Non-pigmented ciliary epithelial cell (primary cell): ENCODE results near the gene FOXD4L1.
"Not testable (repeated sequence)": the region's sequence is repeated elsewhere in the genome, so short reads cannot be mapped to it uniquely, and the experiment has no call there.

Source experiments
- DNase-seq: peaks from one replicate; pipeline ENCODE4 v3.0.0-alpha.2; 2010; ENCODE audit warnings: low read depth

FOXD4L1 gene

DNA sequence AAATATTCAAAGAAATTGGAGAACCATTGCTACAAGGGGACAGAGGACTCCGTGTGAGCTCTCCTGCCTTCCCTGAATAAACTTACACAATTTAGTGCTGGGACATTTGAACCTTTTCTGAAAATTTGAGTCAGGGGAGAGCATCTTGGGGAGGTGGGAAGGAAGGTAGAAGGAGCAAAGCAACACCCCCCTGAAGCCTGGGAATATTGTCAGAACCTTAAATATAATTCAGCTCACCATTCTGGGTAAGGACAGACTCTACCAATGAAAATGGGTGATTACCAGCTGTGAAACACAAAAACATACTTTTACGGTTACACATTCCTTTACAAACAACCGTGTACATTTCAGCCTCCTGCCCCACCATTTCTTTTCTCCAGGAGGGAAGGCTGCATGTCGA is at the start of gene FOXD4L1:
FOXD4L1 (plus strand) TSS at position 301 of the 400 bp plus-strand sequence. CDS start 592 bp downstream, outside the sequence.
- DNase-seq: not testable (repeated sequence)

GRCh38 chr2:113465770-113466169 is 32.7 kb upstream of the FOXD4L1 start:
- DNase-seq: not testable (repeated sequence)

DNA sequence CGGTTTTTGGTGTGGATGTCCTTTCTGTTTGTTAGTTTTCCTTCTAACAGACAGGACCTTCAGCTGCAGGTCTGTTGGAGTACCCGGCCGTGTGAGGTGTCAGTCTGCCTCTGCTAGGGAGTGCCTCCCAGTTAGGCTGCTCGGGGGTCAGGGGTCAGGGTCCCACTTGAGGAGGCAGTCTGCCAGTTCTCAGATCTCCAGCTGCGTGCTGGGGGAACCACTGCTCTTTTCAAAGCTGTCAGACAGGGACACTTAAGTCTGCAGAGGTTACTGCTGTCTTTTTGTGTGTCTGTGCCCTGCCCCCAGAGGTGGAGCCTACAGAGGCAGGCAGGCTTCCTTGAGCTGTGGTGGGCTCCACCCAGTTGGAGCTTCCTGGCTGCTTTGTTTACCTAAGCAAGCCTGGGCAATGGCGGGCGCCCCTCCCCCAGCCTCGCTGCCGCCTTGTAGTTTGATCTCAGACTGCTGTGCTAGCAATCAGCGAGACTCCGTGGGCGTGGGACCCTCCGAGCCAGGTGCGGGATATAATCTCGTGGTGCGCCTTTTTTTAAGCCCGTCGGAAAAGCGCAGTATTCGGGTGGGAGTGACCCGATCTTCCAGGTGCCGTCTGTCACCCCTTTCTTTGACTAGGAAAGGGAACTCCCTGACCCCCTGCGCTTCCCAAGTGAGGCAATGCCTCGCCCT is 21.6 kb upstream of the FOXD4L1 start:
- not testable (repeated sequence) for DNase-seq

- DNase-seq: not testable (repeated sequence)
Measured at GRCh38 chr2:113496527-113496926, 1.9 kb upstream of the FOXD4L1 start.

- DNase-seq: not testable (repeated sequence)
Measured at GRCh38 chr2:113499019-113499885, 787 bp downstream of the FOXD4L1 start.

DNA sequence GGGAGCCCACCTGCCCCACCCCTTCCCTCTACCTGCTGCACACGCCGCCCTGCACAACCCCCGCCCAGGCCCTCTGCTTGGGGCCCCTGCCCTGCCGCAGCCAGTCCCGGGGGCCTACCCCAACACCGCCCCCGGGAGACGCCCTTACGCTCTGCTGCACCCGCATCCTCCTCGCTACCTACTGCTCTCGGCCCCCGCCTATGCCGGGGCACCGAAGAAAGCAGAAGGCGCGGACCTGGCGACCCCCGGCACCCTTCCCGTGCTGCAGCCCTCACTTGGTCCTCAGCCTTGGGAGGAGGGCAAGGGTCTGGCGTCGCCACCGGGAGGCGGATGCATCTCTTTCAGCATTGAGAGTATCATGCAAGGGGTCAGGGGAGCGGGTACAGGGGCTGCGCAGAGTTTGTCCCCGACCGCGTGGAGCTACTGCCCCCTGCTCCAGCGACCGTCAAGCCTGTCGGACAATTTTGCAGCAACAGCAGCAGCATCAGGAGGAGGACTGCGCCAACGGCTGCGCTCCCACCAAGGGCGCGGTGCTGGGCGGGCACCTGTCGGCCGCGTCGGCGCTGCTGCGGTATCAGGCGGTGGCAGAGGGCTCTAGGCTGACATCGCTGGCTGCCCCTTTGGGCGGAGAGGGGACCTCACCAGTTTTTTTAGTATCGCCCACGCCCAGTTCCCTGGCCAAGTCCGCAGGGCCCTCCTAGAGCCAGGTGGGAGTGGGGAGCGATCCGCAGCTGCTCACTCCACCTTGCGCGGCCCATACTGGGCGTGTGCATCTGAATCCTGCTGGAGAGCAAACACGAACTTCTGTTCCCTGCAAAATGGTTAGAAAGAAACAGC is 1.6 kb downstream of the FOXD4L1 start:
- DNase-seq: not testable (repeated sequence)

GRCh38 chr2:113500723-113501038 is 2.2 kb downstream of the FOXD4L1 start:
- not testable (repeated sequence) for DNase-seq

DNA sequence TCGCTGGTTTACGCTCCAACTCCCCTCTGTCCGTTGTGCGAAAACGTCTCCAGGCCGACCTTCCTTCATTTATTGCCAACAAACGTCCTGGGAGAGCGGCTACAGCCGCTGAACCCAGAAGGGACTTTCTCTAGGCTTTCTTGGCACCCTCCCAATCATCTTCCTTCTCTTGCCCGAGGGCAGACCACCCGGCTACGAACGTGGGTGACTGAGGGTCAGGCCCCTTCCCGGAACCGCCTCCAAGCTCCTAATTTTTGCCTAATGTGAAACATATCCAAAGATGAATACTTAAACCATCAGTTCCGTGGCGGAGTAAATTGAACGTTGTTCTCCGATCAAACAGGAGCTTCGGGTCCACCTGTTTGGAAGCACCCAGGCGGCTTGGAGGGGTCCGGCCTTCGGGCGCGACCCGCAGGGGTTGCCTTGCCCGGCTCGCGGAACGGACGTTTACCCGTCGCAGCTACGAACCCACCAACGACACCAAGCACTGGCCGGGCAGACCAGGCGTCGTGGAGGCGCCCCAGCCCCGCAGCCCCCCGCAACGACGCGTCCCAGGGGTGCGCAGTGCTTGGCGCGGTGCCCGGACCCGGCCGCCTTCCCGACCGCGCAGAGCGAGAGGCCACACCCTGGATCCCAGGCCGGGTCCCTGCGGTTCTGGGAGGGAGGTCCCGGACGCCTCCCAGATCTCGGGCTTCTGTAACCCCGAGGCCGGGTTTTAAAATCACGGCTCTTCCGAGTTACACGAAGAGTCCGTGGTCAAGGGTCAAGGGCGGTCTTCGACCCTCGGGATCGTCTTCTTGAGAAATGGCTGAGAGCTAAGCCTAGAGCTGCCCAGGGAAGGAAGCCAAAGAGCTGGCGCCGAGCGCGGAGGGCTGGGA is 4.0 kb downstream of the FOXD4L1 start:
- not testable (repeated sequence) for DNase-seq

DNA sequence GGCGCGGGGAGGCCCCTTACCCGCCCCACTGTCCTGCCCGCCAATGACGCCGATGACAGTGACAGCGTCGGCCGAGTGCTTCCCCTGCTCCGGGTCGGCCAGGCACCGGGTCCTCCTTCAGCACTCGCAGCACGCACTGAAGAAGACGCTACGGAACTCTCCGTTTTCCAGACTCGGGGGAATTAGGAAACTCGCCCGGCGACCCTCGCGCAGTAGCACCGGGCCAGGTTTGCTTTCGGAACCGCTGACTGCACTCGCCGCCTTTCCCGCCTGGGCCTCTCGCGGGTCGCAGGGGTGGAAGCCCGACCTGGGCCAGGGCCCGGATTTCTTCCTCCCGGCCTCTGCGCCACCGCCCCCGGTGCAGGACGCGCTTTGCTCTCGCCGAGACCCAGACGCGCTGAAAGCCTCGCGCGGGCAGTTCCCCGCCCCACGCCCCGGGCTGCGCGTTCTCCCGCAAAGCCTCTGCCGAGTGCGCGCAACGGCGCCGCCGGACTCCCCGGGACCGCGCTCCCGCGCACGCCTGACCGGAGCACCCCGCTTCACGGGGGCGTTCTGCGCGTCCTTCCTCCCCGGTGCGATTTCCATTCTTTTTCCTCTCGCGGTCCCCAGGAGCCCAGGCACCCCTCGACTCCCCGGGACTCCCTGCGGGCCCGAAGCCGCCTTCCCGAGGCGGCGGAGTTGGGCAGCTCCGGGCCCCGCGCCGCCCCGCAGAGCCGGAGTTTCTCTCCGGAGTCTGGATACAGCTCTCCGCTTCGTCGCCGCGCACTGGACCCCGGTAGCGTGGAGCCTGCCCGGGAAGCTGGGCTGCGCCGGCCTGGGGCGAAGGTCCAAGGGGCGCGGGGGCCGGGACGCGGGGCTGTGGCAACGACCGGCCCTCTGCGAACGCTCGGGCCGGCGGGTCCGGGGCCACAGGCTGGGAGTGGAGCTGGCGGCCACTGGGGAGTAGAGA is 4.9 kb downstream of the FOXD4L1 start:
- DNase-seq: not testable (repeated sequence)

- not testable (repeated sequence) for DNase-seq
Measured at GRCh38 chr2:113504081-113504480, 5.6 kb downstream of the FOXD4L1 start.

DNA sequence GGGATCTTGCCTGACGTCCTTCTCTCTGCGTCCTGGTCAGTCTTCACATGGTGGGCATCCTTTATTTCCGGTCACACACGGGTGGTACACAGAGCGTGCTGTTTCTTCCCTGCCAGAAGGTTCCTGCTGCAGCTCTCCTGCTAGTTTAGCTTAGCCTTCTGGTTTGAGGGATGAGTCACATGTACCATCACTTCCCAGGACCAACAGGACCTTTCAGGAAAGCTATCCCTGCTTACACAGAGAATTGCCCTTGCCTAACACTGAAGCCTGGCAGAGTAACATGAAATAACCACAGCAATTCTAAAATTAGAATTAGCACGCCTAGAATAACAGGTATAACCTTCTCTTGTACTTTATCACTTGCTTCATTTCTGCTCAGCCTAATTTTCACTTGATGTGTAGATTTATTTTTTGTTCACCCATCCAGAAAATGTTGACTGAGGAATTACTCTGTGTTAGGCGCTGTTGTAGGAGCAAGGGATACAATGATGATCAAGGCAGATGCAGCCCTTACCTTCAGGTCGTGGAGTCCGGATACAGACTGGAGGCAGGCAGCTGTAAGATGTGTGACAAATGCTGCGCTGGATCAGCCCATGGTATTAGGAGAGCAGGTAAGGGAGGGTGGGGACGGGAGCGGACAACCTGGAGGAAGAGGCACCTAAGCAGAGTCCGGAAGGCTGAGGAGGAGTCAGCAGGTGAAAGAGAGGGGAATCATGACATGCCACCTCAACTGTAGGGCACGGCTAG is 9.1 kb downstream of the FOXD4L1 start:
- not testable (repeated sequence) for DNase-seq

DNA sequence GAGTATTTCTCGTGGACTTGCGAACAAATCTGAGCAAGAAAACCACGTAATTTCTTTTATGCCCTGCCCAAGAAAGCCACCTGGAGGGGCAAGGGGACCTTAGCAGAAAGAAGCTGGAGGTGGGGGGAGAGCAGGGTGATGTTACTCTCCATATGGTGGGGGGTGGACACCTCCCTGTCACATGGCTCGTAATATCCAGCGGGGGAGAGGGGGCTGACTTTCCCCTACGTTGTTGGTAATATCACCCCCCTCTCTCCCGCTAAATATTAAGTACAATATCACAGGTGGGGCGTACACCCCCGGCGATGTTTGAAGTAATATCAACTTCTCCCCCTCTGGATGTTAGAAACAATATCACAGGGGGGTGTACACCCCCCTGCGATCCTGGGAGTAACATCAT is 9.7 kb downstream of the FOXD4L1 start:
- not testable (repeated sequence) for DNase-seq

- DNase-seq: not testable (repeated sequence)
Measured at GRCh38 chr2:113510913-113511312, 12.4 kb downstream of the FOXD4L1 start.

GRCh38 chr2:113511859-113512258 is 13.4 kb downstream of the FOXD4L1 start:
- DNase-seq: not testable (repeated sequence)

- not testable (repeated sequence) for DNase-seq
Measured at GRCh38 chr2:113515457-113515856, 17.0 kb downstream of the FOXD4L1 start.

- not testable (repeated sequence) for DNase-seq
Measured at GRCh38 chr2:113515995-113516394, 17.5 kb downstream of the FOXD4L1 start.

- DNase-seq: not testable (repeated sequence)
Measured at GRCh38 chr2:113517025-113517424, 18.6 kb downstream of the FOXD4L1 start.

GRCh38 chr2:113520837-113521236 is 22.4 kb downstream of the FOXD4L1 start:
- DNase-seq: not testable (repeated sequence)

GRCh38 chr2:113521492-113521891 is 23.0 kb downstream of the FOXD4L1 start:
- DNase-seq: not testable (repeated sequence)
